Omental fat pad (tissue), 4 donors: ENCODE results near the gene LLGL2. TPM values are rescaled to one million over a fixed set of nuclear protein-coding genes. Genes with fewer than 3 reads are reported as not detected.
"Not testable (repeated sequence)": the region's sequence is repeated elsewhere in the genome, so short reads cannot be mapped to it uniquely, and the experiment has no call there.

ENCODE experiments used
- ATAC-seq: fragments of 150-250 bp; one replicate; pipeline ENCODE4 v1.9.1; 2016; ENCODE audit warnings: mild to moderate bottlenecking, moderate library complexity; ENCODE audit not compliant: low FRiP score
- DNase-seq: peaks from one replicate; pipeline ENCODE4 v3.0.0-alpha.2; 2019; ENCODE audit warnings: low spot score
- total RNA-seq, 4 donors: library from RNA; depleted of rRNA; stranded (reverse); fragments of >200 nt; gene quantifications; one replicate each; pipeline ENCODE4 v1.1.0, GENCODE V29; 2016
- TF ChIP-seq, protein P1 (sequence below), 3 donors: fragments of 450-650 bp; IDR thresholded peaks; one replicate each; pipeline ENCODE4 v1.5.1; 2016 to 2017; ENCODE audit warnings: antibody characterized with exemption in 3 of 3, mild to moderate bottlenecking in 3 of 3, moderate library complexity in 2 of 3

LLGL2 gene
- total RNA-seq, 4 donors from 2014 or later: 5.4 to 10.4 (median 6.7) TPM

DNA sequence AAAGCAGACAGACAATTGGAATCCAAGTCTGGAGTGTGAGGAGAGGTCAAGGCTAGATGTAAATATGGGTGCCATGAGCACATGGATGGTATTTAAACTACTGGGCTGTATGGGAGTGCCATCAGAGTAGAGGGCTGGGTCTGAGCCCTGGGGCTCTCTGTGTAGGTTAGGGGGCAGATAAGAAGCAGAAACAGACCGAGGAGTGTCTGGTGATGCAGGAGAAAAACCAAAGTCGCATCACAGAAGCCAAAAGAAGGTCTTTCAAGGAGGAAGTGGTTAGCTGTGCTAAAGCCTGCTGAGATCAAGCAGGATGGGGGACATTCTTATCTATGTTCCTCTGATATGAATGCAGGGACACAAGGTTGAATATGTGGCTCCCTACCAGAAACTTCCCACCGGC, 7.3 kb upstream of the LLGL2 start:
- ATAC-seq: no peak
- TF ChIP-seq, protein P1, sequence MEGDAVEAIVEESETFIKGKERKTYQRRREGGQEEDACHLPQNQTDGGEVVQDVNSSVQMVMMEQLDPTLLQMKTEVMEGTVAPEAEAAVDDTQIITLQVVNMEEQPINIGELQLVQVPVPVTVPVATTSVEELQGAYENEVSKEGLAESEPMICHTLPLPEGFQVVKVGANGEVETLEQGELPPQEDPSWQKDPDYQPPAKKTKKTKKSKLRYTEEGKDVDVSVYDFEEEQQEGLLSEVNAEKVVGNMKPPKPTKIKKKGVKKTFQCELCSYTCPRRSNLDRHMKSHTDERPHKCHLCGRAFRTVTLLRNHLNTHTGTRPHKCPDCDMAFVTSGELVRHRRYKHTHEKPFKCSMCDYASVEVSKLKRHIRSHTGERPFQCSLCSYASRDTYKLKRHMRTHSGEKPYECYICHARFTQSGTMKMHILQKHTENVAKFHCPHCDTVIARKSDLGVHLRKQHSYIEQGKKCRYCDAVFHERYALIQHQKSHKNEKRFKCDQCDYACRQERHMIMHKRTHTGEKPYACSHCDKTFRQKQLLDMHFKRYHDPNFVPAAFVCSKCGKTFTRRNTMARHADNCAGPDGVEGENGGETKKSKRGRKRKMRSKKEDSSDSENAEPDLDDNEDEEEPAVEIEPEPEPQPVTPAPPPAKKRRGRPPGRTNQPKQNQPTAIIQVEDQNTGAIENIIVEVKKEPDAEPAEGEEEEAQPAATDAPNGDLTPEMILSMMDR (IDR thresholded peaks at IDR 0.05): no peak
- DNase-seq: no peak

DNA sequence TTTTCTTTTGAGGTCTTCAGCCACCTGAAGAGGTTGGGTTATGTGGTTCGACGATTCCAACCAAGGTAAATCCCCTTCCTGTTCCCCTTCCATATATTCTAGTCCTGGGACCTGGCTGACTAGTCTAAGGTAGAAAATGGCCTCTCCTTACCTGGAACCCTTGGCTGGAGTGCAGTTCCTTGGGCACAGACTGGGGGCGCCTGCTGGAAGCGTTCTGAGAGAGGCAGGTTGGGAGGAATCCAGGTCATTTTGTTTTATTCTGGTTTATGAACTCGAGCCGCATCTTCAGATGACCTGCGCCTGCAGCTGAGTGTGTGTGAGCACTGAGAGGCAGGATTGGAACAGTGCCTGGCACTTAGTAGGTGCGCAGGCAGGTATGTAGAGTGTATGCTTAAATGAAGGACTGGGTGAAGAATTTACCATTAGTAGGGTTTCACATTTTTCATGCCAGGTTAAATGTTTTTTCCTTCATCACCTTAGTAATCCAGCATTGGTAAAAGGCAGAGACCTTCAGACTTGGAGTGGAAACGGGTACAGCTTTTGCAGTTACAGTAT, 6.4 kb upstream of the LLGL2 start:
- TF ChIP-seq, protein P1 (IDR thresholded peaks at IDR 0.05): no peak
- DNase-seq: no peak
- no peak for ATAC-seq

DNA sequence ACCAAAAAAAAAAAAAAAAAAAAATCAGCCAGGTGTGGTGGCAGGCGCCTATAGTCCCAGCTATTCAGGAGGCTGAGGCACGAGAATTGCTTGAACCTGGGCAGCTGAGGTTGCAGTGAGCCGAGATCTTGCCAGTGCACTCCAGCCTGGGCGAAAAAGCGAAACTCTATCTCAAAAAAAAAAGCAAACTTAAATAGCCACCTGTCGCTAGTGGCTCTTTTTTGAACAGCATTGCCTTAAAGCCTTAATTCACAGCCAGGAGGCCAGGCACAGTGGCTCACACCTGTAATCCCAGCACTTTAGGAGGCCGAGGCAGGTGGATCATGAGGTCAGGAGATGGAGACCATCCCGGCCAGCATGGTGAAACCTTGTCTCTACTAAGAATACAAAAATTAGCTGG, 5.1 kb upstream of the LLGL2 start:
- not testable (repeated sequence) for ATAC-seq, DNase-seq

DNA sequence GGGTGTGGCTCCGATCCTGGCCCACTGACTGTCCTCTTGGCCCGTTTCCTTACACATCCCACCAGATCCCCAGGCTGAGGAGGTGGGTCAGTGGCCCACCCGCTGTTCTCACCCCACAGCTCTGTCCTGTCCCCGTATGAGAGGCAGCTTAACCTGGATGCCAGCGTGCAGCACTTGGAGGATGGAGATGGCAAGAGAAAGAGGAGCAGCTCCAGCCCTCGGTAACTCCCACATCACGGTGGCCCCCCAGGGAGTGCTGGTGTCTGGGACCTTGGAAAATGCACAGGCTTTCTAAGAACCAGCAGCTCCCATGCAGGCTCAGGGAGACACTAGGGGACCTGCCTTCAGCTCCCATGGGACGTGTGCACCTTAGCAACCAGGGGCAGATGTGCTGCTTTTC, 4.2 kb upstream of the LLGL2 start:
- DNase-seq (no peak), ATAC-seq (no peak)
- TF ChIP-seq, protein P1 (IDR thresholded peaks at IDR 0.05): no peak

DNA sequence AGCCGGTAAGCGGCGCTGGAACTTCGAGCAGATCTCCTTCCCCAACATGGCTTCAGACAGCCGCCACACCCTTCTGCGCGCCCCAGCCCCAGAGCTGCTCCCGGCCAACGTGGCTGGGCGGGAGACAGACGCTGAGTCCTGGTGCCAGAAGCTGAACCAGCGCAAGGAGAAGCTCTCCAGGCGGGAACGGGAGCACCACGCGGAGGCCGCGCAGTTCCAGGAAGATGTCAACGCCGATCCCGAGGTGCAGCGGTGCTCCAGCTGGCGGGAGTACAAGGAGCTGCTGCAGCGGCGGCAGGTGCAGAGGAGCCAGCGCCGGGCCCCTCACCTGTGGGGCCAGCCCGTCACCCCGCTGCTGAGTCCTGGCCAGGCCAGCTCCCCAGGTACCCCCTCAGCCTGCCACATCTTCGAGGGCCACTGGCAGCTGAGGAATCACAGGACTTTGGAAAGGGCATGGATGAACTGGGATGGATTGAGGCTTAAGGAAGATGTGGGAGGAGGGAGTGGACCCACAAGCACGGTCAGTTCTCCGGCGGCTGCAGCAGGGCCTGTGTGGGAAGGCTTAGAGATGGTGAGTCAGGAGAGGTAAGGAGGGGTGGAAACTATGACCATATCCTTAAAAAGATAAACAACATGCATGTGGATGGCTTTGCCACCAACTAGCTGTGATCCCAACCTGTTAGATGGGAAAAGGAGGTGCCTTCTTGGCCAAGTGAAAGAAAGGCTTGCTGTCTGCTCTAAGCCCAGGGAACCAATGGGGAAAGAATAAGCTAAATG, 3.4 kb upstream of the LLGL2 start:
- TF ChIP-seq, protein P1 (IDR thresholded peaks at IDR 0.05): no peak
- ATAC-seq: no peak
- no peak for DNase-seq

DNA sequence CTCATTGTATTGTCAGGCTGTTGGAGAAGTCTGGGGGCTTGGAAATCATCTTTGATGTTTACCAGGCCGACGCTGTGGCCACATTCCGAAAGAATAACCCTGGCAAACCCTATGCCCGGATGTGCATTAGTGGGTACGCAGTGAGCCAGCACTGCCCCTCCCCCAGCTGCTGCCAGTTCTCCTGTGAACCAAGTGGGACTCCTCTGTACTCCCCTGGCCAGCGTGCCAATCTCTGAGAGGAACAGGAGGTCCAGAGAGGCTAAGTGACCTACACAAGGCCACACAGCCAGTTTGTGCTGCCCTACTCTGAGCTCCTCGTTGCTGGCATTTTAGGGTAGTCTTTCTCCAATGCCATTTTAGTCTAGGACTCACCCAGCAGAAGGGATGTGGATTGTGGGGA, 1.9 kb upstream of the LLGL2 start:
- TF ChIP-seq, protein P1 (IDR thresholded peaks at IDR 0.05): no peak
- ATAC-seq: no peak
- DNase-seq: no peak

DNA sequence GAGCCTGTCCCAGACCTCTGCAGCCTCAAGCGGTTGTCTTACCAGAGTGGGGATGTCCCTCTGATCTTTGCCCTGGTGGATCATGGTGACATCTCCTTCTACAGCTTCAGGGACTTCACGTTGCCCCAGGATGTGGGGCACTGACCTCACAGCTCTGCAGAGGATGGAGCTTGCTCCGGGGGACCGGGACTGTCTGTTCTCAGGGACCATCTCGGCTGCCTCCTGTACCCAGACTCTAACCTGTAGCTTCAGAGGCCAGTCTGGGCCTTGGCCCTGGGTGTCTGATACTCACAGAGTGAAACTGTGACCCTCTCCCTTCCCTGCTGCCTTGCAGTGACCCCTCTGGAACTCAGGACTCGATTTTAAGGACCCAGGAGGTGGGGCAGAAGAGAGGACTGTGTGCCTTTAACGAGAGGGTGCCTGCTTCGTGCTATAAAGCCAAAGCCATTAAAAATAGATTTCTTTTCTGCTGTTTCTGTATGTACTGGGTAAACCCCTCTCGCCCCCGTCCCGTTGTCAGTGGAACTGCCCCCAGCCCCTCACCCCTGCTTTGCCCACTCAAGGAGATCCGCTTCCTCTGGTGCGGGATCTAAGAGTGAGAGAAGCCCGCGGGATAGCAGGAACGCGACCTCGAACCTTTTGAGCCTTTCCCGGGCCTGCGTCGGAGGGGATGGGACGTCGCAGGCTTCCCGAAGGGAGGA, 1.1 kb upstream of the LLGL2 start:
- TF ChIP-seq, protein P1 (IDR thresholded peaks at IDR 0.05): no peak
- no peak for DNase-seq

More for the DNA sequence above, 1.1 kb upstream of the LLGL2 start:
- no peak for ATAC-seq
